Stimulated activated CD4-positive, alpha-beta T cell treated with anti-CD3 and anti-CD28 coated beads, Interleukin-4, amount 100 ng/mL, for 4 hours (primary cell): ENCODE data around the gene BTBD16.

Experiments used
- DNase-seq, 2 experiments: peaks; one replicate each; pipeline ENCODE4 v3.0.0-alpha.2; 2020

BTBD16 gene

GRCh38 chr10:122323941-122324675 is 53.0 kb downstream of the BTBD16 start:
- DNase-seq = no peak

GRCh38 chr10:122325235-122325634 is 54.1 kb downstream of the BTBD16 start:
- no peak for DNase-seq

- no peak for DNase-seq
Measured at GRCh38 chr10:122326385-122326784, 55.3 kb downstream of the BTBD16 start.

GRCh38 chr10:122326806-122327205 is 55.7 kb downstream of the BTBD16 start:
- no peak for DNase-seq

GRCh38 chr10:122327237-122328206 is 56.4 kb downstream of the BTBD16 start:
- no peak for DNase-seq

- no peak for DNase-seq
Measured at GRCh38 chr10:122328676-122329075, 57.6 kb downstream of the BTBD16 start.

GRCh38 chr10:122329416-122329815 is 58.3 kb downstream of the BTBD16 start:
- no peak for DNase-seq

- no peak for DNase-seq
Measured at GRCh38 chr10:122331100-122331499, 60.0 kb downstream of the BTBD16 start.

GRCh38 chr10:122331615-122332446 is 60.7 kb downstream of the BTBD16 start:
- DNase-seq = no peak

- DNase-seq = no peak
Measured at GRCh38 chr10:122333037-122333436, 61.9 kb downstream of the BTBD16 start.

GRCh38 chr10:122336332-122336731 is 65.2 kb downstream of the BTBD16 start:
- DNase-seq = no peak

- DNase-seq = no peak
Measured at GRCh38 chr10:122336961-122337360, 65.9 kb downstream of the BTBD16 start.

- no peak for DNase-seq
Measured at GRCh38 chr10:122338609-122339441, 67.7 kb downstream of the BTBD16 start.

GRCh38 chr10:122341141-122341810 is 70.2 kb downstream of the BTBD16 start:
- DNase-seq = no peak

GRCh38 chr10:122342293-122343134 is 71.4 kb downstream of the BTBD16 start:
- peak; percentile 39 to 48 for DNase-seq

GRCh38 chr10:122343135-122343800 is 72.2 kb downstream of the BTBD16 start:
- no peak for DNase-seq

- DNase-seq = no peak
Measured at GRCh38 chr10:122343936-122344335, 72.8 kb downstream of the BTBD16 start.

GRCh38 chr10:122344741-122345258 is 73.7 kb downstream of the BTBD16 start:
- no peak for DNase-seq

- DNase-seq = no peak
Measured at GRCh38 chr10:122346326-122346950, 75.3 kb downstream of the BTBD16 start.
